Nephron progenitor cell (in vitro differentiated cells): ENCODE results near the gene MED9.

Source experiments
- DNase-seq: peaks from one replicate; pipeline ENCODE4 v3.0.0; 2021
- H3K27ac Mint-ChIP-seq: 2 replicates; pipeline ENCODE4 v1.8.0; 2021; ENCODE audit warnings: mild to moderate bottlenecking, moderate library complexity, mixed read lengths
- H3K27me3 Mint-ChIP-seq: 2 replicates; pipeline ENCODE4 v1.8.0; 2021; ENCODE audit warnings: mild to moderate bottlenecking, low read depth, mixed read lengths; ENCODE audit not compliant: poor library complexity
- H3K36me3 Mint-ChIP-seq: 2 replicates; pipeline ENCODE4 v1.8.0; 2021; ENCODE audit warnings: low read depth, mixed read lengths
- H3K4me1 Mint-ChIP-seq: 2 replicates; pipeline ENCODE4 v1.8.0; 2021; ENCODE audit warnings: mixed read lengths
- H3K4me3 Mint-ChIP-seq: 2 replicates; pipeline ENCODE4 v1.8.0; 2021; ENCODE audit warnings: mild to moderate bottlenecking, moderate library complexity, mixed read lengths
- H3K9me3 Mint-ChIP-seq: 2 replicates; pipeline ENCODE4 v1.8.0; 2021; ENCODE audit warnings: mild to moderate bottlenecking, moderate library complexity, mixed read lengths
- CTCF ChIP-seq: fragments of 200-600 bp; sonication (generic); IDR thresholded peaks from 2 replicates; pipeline ENCODE4 v1.5.0; 2021; ENCODE audit warnings: antibody characterized with exemption

MED9 gene

DNA sequence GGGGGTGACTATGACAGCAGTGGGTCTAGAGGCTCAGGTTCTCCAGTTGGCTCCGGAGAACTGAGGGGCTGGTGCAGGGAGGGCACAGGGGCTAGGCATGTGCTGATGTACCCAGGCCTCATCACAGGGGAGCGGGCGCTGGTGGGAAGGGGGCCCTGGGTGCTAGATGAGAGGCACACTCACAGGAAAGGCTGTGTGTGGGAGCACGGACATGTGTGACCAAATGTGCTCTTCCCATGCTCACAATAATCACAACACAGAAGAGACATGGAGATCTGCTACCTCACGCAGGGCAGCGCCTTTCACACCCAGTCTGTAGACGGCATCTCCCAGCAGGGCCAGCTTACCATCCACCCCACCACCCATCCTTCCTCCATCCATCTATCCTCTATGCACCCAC, 36.8 kb downstream of the MED9 start:
- peaks cover 58% of the 10 kb centered on the region for H3K4me1 Mint-ChIP-seq
- no peak for DNase-seq
- H3K9me3 Mint-ChIP-seq, result no peaks in the 10 kb centered on the region
- no peak overlapping the region for H3K27ac Mint-ChIP-seq
- H3K27me3 Mint-ChIP-seq, result no peaks in the 10 kb centered on the region
- no peak for TF ChIP-seq CTCF
- no peaks in the 10 kb centered on the region for H3K36me3 Mint-ChIP-seq
- H3K4me3 Mint-ChIP-seq, result no peak overlapping the region

GRCh38 chr17:17514361-17514992, 37.7 kb downstream of the MED9 start:
- H3K27ac Mint-ChIP-seq, result no peak overlapping the region
- H3K36me3 Mint-ChIP-seq, result no peaks in the 10 kb centered on the region
- no peak overlapping the region for H3K4me3 Mint-ChIP-seq
- no peak for TF ChIP-seq CTCF
- H3K27me3 Mint-ChIP-seq, result no peaks in the 10 kb centered on the region
- no peaks in the 10 kb centered on the region for H3K9me3 Mint-ChIP-seq
- peaks cover 60% of the 10 kb centered on the region for H3K4me1 Mint-ChIP-seq
- DNase-seq, result no peak

DNA sequence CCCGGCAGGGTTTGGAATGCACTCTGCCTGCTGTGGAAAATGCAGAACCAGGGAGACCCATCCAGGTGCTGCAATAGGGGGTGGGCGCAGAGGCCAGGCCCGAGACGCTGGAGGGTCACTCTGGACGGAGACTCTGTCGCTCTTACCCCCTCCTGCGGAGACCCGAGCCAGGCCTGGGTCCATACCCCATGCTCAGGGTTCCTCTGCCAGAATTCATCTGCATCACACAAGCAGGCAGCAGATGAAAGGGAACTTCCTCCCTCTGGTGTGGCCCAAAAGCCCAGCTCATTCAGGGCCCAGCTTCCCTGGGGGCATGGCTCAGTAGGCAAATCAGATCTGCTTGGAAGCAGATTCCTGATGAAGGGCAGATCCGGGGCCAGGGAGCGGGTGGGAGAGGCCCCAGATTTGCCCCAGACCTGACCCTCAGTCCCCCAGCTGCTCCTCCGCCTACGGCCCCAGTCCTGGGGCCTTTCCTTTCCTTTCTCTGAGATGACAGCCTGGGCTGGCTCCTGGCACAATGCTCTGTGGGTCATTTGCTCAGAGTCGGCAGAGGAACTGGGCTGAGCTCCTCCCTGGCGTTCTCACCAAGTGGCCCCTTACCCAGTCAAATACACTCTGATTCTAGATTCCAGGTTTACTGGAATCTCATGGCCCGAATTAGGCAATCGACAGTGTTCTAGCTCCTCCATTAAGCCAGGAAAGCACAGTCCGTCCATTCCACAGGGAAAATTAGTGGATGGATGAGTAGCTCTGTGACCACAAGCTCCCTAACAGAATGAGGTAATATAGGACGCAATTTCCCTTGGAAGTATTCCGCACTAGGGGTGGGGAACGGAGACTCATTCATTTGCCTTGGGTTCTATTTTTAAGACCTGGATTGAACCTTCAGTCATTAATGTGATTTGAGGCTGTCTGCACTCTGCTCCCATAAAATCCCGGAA, 38.5 kb downstream of the MED9 start:
- DNase-seq, result no peak
- TF ChIP-seq CTCF, result no peak
- no peak overlapping the region for H3K4me3 Mint-ChIP-seq
- H3K27me3 Mint-ChIP-seq, result no peaks in the 10 kb centered on the region
- no peaks in the 10 kb centered on the region for H3K9me3 Mint-ChIP-seq
- H3K36me3 Mint-ChIP-seq, result no peaks in the 10 kb centered on the region
- peak overlapping the region; percentile 86 for H3K27ac Mint-ChIP-seq
- H3K4me1 Mint-ChIP-seq, result peaks cover 54% of the 10 kb centered on the region

GRCh38 chr17:17515934-17516930, 39.4 kb downstream of the MED9 start:
- TF ChIP-seq CTCF, result no peak
- no peaks in the 10 kb centered on the region for H3K27me3 Mint-ChIP-seq
- H3K9me3 Mint-ChIP-seq, result no peaks in the 10 kb centered on the region
- H3K4me1 Mint-ChIP-seq, result peaks cover 54% of the 10 kb centered on the region
- DNase-seq, result no peak
- H3K36me3 Mint-ChIP-seq, result no peaks in the 10 kb centered on the region
- peak overlapping the region; percentile 82 for H3K27ac Mint-ChIP-seq
- H3K4me3 Mint-ChIP-seq, result peak overlapping the region; percentile 17

DNA sequence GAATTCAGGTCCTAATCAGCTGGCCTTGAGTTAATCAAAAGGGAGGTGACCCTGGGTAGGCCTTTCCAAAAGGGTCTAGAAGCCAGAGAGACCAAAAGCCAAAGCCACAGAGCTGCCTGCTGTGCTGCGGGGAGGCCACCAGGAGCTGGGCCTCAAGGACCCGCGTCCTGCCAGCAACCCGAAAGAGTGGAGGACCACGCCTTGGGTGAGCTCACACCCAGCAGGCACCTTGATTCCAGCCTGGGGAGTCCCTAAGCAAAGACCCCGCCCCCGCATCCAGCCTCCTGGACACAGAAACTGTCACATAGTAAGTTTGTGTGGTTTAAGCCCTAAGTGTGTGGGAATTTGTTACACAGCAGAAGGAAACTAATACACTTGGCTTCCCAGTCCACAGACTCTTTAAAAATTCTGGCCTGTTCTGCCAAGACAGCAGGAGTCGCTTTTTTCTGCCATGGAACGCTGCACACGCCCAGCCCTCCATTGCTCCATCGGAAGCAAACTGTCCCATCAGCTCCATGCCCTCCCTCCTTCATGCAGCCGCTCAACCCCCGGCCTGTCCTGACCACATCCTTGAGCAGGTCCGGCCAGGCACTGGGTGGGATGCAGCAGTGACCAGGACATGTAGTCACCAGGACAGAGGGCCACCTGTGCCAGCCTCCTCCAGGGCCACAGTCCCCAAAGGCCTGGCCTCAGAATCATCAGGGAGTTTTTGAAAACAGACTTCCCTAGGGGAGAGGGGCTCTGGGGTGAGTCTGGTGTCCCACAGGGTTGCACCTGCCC, 40.3 kb downstream of the MED9 start:
- TF ChIP-seq CTCF, result no peak
- Mint-ChIP-seq H3K27ac (no peak overlapping the region), H3K27me3 (no peaks in the 10 kb centered on the region), H3K9me3 (no peaks in the 10 kb centered on the region), H3K4me3 (no peak overlapping the region), H3K4me1 (peaks cover 53% of the 10 kb centered on the region), H3K36me3 (no peaks in the 10 kb centered on the region)
- DNase-seq, result no peak
